ENCODE results near the gene GPC4.

DNA sequence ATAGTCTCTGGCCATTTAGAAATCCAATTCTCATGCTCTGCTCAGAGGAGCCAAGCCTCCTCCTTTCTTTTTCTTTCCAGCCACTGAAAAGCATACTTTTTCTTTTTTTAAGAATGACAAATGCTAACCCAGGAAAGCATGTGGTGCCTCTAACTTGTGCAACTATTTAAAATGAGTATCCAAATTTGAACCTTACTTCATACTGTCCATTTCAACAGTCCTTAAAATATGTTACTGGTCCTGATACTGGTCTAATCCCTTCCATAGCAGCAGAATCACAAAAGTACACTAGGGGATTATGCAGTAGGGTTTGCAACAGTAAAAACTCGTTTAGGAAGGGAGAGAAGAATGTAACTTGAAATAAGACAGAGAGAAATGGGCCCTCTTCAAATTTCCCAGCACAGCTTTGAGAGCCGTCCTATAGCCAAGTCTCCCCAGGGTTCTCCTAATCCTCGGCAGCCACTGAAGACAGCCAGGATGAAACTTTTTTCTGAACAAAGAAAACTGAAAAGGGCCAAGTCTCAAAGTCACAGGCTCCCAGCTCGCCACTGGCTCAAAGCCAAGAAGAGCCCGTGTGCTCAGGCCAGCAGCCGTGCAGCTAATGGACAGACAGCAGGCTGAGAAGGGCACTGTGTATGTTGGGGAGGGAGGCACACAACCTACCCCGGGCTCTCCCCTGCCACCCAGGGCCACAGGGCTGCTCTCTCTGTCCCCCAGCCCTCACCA is 39.5 kb downstream of the GPC4 start:
- no peak for TF ChIP-seq CTCF (conservative IDR thresholded peaks at IDR 0.05)
- TF ChIP-seq ZFX (IDR thresholded peaks at IDR 0.05): no peak
